ENCODE measurements around the gene COG2. TPM values are rescaled to one million over a fixed set of nuclear protein-coding genes. Genes with fewer than 3 reads are reported as not detected.
"Not testable (repeated sequence)": the region's sequence is repeated elsewhere in the genome, so short reads cannot be mapped to it uniquely, and the experiment has no call there.

COG2 gene, protein sequence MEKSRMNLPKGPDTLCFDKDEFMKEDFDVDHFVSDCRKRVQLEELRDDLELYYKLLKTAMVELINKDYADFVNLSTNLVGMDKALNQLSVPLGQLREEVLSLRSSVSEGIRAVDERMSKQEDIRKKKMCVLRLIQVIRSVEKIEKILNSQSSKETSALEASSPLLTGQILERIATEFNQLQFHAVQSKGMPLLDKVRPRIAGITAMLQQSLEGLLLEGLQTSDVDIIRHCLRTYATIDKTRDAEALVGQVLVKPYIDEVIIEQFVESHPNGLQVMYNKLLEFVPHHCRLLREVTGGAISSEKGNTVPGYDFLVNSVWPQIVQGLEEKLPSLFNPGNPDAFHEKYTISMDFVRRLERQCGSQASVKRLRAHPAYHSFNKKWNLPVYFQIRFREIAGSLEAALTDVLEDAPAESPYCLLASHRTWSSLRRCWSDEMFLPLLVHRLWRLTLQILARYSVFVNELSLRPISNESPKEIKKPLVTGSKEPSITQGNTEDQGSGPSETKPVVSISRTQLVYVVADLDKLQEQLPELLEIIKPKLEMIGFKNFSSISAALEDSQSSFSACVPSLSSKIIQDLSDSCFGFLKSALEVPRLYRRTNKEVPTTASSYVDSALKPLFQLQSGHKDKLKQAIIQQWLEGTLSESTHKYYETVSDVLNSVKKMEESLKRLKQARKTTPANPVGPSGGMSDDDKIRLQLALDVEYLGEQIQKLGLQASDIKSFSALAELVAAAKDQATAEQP
- polyA plus RNA-seq (ENCODE audit: insufficient read length in 4 of 4): 10 to 100 TPM; 31.5 to 37.9 (median 33.3) TPM

DNA sequence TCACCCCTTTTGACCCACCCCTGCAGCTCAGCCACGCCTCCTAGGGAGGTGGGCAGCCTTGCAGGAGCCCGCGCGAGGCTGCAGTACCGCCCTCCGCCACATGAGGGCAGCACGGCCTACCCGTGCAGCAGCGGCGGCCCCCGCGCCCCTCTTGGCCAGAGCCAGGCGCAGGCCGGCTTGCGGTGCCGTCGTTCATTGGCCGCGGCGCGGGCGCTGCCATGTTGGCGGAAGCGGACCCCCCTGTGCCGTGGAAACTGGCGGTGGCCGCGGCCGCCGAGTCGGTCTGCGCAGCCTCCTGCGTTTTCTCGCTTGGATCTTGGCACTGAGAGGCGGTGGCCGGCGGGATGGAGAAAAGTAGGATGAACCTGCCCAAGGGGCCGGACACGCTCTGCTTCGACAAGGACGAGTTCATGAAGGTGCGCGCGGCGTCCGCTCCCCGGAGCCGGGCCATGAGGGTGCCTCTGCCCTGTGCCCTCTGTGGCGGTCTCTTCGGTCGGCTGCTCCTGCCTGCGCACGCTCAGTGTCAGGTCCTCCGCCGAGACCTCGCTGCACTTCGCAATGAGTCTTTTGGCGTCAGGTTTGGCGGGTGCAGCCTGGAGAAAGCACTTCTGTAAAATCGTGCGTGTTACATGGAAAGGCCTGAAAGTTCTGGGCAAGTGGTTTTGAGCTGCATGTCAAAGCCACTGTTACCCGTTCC is at the start of gene COG2:
COG2 (plus strand) TSS at position 219 of the 697 bp plus-strand sequence; CDS start at position 345, 126 bp downstream.
- peak; percentile 81 to 95 (median 84) for DNase-seq (ENCODE audit: low read depth in 4 of 4, low spot score in 3 of 4)

DNA sequence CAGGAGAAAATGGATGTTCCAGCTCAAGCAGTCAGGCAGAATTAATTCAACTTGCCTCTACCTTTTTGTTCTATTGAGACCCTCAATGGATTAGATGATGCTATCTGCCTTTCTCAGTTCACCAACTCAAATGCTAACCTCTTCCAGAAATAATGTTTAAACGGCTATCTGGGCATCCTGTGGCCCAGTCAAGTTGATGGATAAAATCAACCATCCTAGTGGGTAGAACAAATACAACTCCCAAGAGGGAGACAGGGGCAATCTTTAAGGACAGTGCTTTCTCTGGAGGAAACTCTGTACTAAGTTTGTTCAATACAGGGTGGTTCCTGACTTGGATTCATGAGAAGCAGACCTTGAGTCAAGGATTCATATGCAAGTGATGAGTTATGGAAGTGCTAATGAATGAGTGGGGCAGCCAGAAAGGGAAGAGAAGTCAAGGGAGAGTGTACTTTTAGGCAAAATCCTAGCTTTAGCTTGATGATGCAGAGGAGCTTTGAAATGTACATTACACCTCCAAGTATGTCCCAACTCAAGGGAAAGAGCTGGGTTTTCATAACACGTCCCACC is 49.4 kb upstream of the COG2 start:
- DNase-seq (ENCODE audit: low read depth in 4 of 4, low spot score in 3 of 4): no peak

DNA sequence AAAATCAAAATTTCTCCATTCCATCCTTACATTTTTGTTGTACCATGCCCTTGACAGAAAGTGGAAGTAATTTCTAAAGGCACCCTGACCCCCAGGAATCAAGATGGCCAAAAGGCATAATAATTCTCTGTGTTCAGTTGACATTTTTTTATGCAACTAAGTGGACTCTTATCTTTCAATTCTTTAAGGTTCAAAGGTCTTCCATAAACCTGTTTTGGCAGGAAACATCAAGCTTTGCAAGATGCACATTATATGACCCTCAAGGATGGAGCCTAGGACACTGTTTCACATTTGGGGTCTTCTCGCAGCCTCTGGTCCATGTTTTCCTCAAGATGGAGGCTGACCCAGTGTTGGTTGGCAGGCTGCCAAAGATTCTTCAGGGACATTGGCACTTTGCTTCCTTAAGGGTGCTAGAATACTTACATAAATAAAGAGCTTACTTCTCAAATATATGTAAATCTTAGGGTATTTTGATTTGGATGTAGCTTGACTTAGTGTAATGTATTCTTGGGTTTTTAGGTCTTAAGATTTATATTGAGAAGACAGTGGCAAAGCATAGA is 48.0 kb upstream of the COG2 start:
- DNase-seq (ENCODE audit: low read depth in 4 of 4, low spot score in 3 of 4): no peak

- DNase-seq (ENCODE audit: low read depth in 4 of 4, low spot score in 3 of 4): no peak
Measured at GRCh38 chr1:230595181-230595580, 47.1 kb upstream of the COG2 start.

GRCh38 chr1:230596306-230596705 is 46.0 kb upstream of the COG2 start:
- DNase-seq (ENCODE audit: low read depth in 4 of 4, low spot score in 3 of 4): no peak

DNA sequence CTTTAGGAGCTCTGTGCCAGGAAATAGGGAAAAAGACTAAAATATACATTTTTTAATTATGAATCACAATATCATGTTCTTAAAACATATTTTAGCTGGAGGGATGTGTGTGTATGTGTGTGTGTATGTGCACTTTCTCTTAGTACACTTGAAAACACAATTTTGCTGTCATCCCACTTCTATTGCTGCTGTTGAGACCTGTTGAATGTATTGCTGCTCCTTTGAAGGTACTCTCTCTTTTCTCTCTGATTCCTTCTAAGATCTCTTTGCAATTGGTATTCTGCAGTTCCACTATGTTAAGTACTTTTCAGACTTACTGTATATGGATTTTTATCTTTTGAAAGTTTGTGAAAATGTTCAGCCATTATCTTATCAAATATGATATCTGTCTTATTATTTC is 43.5 kb upstream of the COG2 start:
- DNase-seq (ENCODE audit: low read depth in 4 of 4, low spot score in 3 of 4): no peak

DNA sequence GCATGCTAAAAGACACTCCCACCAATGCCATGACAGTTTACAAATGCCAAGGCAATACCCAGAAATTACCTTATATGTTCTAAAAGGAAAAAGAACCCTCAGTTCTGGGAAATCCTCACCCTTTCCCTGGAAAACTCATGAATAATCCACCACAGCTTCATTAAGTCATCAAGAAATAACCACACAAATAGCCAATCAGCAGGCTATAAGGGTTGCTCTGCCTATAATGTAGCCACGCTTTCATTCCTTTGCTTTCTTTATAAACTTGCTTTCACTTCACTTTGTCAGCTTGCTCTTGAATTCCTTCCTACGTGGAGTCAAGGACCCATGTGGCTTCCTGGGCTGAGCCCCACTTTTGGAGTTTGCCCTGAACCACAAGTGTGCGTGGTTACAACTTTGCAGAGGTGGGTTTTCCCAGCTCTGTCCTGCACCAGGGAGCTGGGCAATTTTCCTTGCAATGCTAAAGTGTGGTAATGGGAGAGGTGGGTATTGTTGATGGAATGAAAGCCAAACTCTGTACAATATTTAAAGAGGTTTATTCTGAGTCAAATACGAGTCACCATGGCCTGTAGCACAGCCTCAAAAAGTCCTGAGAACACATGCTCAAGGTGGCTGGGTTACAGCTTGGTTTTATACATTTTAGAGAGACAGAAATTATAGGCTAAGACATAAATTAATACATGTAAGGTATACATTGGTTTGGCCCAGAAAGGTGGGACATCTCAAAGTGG is 42.2 kb upstream of the COG2 start:
- DNase-seq (ENCODE audit: low read depth in 4 of 4, low spot score in 3 of 4): no peak

- not testable (repeated sequence) for DNase-seq (ENCODE audit: low read depth in 4 of 4, low spot score in 3 of 4)
Measured at GRCh38 chr1:230600657-230601400, 41.5 kb upstream of the COG2 start.

GRCh38 chr1:230609208-230609607 is 33.1 kb upstream of the COG2 start:
- no peak for DNase-seq (ENCODE audit: low read depth in 4 of 4, low spot score in 3 of 4)

- DNase-seq (ENCODE audit: low read depth in 4 of 4, low spot score in 3 of 4): no peak
Measured at GRCh38 chr1:230610589-230610988, 31.7 kb upstream of the COG2 start.

DNA sequence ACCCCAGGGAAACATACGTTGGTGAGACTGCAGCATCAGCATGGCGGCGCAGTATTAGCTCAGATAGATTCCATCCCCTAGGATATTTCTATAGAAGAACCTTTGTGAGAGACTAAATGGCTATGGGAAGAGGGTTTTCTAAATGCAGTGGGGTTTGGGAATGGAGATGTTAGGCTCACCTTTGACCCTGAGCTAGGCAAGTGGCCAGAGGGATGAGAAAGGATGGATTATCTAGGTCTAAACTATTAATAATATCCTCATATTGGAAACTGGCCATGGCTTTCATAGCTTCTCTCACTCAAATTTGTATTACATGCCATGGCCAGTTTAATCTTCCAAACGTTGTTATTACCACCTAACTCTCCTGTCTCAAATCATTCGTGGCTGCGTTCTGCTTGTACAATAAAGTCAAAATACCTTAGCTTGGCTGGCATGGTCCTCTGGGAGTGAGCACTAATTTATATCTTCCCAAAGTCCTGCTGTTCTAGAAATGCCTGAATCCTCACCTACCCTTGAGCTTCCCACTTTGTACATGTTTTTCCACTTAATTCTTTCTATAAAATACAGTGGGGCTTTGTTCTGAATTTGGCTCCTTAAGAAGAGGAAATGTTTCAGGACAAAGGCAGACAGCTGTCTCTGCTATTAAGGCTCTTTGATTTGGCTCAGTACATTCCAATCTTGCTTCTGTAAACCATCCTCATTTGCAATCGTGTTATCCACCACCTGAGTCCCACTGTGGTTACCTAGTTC is 31.0 kb upstream of the COG2 start:
- no peak for DNase-seq (ENCODE audit: low read depth in 4 of 4, low spot score in 3 of 4)

- no peak for DNase-seq (ENCODE audit: low read depth in 4 of 4, low spot score in 3 of 4)
Measured at GRCh38 chr1:230611878-230612235, 30.4 kb upstream of the COG2 start.

DNA sequence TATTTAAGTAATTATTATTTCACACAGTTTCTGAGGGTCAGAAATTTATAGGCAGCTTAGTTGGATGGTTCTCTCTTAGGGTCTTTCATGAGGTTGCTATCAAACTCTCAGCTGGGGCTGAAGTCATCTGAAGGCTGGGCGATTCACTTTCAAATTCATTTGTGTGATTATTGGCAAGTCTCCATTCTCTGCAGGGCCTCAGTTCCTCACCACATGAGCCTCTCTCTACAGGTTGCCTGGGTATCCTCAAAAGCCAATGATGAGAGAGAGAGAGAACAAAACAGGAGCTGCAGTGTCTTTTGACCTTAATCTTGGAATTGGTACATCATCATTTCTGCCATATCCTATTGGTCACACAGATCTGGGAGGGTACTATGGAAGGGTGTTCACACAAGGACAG is 29.6 kb upstream of the COG2 start:
- no peak for DNase-seq (ENCODE audit: low read depth in 4 of 4, low spot score in 3 of 4)

DNA sequence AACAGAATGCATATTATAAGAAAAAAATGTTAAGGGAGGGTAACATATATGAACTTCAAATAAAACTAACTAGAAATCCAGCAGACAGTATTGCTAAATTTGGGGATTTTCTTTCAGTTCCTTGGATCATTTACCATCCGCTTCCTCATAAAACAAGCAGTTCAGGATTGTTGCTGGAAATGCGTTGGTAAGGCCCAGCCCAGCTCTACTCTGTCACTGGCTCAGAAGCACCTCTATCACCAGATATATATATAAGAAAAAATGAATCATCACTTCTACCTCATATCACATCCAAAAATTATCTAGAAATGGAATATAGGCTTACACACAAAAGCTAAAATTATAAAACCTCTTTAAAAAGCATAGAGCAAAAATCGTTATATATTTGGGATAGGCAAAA is 28.2 kb upstream of the COG2 start:
- DNase-seq (ENCODE audit: low read depth in 4 of 4, low spot score in 3 of 4): no peak

- no peak for DNase-seq (ENCODE audit: low read depth in 4 of 4, low spot score in 3 of 4)
Measured at GRCh38 chr1:230618537-230618936, 23.7 kb upstream of the COG2 start.

DNA sequence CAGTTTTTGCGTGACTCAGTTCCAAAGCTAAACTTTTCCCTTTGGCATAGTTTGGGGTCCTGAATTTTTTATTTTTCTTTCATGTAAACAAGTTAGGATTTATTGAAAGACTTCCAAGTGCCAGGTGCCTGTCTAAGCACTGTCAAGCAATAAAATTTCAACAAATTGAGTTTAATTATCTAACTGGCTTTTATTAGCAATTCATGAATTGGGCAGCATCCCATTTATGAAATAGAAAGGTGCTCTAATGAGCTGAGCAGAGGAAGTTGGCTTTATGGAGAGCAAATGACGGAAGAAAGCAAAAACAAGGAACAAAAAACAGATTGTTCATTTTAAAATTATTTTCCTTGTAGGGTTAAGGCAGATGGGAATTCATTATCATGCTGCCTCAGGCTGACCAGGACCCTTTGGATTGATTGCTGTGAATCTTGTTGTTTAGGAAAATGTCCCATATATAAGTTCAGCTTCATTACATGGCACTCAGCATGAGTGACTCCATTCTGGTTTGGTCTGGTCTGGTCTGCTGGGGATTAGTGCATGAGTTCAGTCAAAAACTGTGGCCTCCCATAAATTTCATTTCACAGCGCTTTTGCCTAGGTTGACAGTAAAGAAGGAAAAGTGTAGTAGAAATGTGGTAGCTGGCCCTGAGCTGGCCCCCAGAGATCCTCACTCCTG is 21.5 kb upstream of the COG2 start:
- no peak for DNase-seq (ENCODE audit: low read depth in 4 of 4, low spot score in 3 of 4)

DNA sequence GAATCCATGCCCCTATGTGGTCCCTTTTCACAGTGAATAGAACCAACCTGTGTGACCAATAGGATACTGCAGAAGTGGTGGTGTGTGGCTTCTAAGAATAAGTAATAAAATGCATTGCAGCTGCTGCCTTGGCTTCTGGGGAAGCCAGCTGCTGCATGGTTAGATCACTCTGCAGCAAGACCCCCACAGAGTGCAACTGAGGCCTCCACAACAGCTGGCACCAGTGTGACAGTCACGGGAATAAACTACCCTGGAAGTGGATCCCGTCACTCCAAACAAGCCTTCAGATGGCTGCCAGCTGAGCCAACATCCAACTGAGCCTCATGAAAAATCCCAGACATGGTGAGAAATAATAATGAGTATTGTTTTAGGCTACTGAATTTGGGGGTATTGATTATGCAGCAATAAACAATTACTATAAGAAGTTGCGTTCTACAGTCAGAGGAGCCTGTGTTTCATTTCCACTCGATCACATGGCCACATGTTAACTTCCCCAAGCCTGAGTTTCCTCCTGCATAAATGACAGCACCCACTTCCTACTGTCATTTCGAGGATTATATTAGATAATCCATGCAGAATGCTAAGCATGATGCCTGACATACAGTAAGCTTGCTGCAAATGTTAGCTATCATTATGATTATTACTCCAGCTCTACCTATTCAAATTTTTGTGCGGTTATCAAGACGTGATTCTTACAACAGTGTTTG is 20.8 kb upstream of the COG2 start:
- no peak for DNase-seq (ENCODE audit: low read depth in 4 of 4, low spot score in 3 of 4)

Measured in right renal pelvis (tissue), 4 donors.